Activated naive CD4-positive, alpha-beta T cell treated with anti-CD3 and anti-CD28 coated beads, Interleukin-2, amount 10 ng/mL, durations not matched to agents 5 hours and 36 hours (primary cell): ENCODE measurements around the gene UBXN1. TPM values are rescaled to one million over a fixed set of nuclear protein-coding genes. Genes with fewer than 3 reads are reported as not detected.

Source experiments
- total RNA-seq, 2 experiments: library from RNA; stranded (reverse); gene quantifications; one replicate each; pipeline ENCODE4 v1.2.3, GENCODE V29; 2021

Gene UBXN1, protein sequence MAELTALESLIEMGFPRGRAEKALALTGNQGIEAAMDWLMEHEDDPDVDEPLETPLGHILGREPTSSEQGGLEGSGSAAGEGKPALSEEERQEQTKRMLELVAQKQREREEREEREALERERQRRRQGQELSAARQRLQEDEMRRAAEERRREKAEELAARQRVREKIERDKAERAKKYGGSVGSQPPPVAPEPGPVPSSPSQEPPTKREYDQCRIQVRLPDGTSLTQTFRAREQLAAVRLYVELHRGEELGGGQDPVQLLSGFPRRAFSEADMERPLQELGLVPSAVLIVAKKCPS
- total RNA-seq = 100 to 1,000 TPM; 157 to 162 TPM

DNA sequence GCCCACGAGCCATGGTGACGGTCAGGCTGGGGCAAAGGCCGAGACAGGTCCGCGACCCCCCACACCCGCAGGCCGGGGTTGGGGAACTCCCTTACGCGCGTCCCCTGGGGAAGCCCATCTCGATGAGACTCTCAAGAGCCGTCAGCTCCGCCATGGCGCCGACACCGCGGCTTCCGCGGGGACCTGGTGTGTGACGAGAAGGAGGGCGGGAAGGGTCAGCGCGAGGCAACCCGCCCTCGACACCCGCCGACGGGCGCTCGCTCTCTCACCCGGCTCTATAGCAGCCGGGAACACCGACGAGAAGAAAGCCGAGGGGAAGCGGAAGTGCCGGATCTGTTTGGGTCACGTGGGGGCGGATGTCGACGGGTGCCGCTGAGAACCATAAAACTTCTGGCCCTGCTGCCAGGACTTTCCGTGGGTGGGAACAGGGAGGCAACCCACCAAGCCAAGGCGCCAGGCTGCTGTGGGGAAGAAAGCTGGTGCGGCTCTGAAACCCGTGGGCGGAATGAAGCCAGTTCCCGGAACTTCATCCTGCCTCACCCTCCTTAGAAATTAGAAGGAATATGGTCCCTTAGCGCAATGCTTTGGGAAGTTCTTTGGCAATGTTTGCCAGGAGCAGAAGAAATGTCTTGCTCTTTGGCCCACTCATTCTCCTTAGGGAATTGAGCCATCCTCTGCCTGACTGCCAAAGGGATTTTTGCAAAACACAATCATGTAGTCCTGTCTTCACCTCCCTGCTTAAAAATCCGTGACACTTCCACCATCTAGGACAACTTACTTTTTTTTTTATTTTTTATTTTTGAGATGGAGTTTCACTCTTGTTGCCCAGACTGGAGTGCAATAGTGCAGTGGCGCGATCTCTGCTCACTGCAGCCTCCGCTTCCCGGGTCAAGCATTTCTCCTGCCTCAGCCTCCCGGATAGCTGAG is at the start of gene UBXN1:
TSS of gene UBXN1 (minus strand) at position 304 of the 927 bp plus-strand sequence. CDS start at position 154, 150 bp downstream.

DNA sequence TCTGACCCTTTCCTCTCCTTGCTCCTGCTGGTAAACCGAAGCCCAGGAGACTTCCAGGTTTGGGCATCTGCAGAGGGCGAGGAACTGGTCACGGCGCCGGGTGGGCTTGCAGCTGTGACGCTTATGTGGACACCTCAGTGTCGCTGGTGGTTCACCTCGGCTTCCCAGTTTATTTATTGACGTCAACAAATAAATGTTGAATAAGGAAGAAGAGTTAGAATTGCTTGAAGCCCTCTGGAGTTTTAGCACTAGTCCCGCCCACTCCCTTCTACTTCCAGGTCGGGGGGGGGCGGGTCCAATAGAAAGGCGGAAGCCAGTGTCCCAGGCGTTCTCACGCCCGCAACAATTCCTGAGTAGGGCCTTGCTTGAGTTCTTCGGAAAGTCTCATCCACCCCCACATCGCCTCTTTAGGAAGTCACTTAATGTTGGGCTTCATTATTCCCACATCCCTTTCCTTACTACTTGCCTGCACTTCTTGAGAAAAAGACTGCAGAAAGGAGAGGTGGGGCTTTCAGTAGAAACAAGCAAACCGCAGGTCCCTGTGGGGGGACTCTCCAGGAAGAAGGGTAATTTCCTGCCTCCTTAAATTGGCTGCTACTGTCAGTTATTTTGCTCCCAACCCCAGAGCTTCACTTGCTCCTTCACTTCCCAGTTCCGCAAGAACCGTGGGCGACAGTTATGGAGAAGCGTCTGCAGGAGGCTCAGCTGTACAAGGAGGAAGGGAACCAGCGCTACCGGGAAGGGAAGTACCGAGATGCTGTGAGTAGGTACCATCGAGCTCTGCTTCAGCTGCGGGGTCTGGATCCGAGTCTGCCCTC is 49.5 kb upstream of the UBXN1 start, which contains the start of gene TTC9C:
TSS of gene TTC9C (plus strand) at position 316 of the 818 bp plus-strand sequence. CDS start at position 679, 363 bp downstream.

DNA sequence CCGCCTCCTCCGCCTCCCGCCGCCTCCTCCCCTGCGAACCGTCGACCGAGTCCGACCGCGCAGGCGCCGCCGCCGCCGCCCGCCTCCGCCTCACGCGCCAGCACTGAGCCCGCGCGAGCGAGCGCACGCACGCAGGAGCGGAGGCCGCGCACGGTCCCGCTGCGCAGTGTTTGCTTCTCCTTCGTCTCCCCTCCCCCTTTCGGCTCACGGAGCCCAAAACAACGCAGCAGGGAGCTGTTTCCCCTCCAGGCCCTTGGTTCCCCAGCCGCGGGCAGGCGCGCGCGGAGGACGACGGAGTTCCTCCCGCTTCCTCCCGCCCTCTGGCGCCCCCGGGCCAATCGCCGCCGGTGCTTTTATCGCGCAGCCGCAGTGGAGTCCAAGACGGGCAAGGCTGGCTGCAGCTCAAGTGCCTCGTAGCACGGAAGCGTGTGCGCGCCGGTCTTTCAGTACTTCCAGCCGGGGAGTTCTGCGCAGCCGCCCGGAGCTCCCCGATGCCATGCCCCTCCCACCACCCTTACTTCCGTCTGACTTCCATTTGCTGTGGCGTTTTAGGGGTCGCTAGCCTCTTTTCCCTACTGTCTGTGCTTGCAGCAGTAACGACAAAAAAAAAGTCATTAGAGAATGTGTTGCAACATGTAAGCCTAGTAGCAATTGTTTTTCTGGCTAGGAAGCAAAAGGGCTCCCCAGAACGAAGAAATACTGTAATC is 48.4 kb upstream of the UBXN1 start, which contains the start of gene HNRNPUL2:
TSS of gene HNRNPUL2 (minus strand) at position 293 of the 707 bp plus-strand sequence. CDS start 301 bp downstream, outside the sequence.

DNA sequence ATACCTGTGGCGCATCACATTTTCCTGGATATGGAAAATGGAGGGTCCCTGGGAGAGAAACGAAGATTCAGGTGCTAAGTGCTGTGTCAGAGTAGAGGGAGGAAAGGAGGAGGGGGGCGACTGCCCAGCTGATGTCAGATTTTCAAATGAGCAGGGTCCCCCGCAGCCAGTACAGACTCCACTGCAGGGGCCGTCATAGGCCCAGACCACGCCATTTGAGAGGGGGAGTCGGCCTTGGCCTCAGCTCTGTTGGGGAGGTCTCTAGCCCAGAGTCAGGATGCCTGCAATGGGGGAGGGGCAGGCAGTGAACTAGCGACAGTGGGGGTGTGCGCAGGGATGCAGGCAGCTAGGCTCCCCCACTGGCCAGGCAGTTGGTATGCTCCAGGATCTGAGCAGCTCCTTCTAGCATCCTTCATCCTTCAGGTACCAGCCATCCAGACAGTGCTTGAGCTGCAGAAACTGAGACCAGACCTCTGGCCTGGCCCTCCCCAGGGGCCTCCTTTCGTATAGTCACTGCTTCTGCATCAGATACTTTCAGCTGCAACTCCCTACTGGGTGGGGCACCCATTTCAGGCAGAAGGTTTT is 28.5 kb upstream of the UBXN1 start, which contains the start of the genes BSCL2 and GNG3:
TSS of gene BSCL2 (minus strand) at position 148 of the 585 bp plus-strand sequence. CDS start 229 bp downstream, outside the sequence.
TSS of gene GNG3 (plus strand) at position 400 of the 585 bp plus-strand sequence. CDS start 620 bp downstream, outside the sequence.

DNA sequence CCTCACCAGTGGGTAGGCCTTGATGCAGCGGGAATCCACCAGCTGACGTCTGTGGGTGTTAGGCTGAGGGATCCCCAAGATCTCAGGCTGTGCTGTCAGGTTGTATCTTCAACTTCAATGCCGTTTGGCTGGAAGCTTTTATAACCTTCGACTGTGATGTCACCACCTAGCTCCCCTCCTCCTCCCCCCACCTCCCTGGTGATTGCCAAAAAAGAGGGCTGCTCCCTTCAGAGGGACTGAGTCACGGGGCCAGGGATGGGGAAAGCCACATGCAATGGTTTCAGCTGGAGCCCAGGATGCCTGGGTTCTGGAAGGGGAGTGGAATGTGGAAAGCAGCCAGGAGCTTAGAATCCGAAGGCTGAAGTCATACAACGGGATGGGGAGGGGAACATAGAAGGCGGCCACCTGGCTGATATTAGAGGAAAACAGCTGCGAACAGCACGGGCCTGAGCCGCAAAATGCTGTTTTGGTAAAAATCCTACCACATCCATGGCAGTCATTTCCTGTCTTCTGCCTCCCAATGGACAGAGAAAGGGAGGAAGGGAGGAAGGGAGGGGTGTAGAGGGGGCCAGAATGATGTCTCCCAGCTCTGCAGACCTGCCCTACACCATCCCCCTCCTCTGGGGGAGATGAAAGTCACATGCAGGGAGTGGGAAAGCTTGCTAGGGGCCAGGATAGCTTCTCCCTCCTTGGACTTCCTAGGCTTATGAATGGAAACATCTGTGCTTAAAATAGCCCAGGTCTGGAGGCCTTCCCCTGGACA is 10.7 kb upstream of the UBXN1 start, which contains the start of gene LRRN4CL:
TSS of gene LRRN4CL (minus strand) at position 110 of the 763 bp plus-strand sequence. CDS start 1,022 bp downstream, outside the sequence.

DNA sequence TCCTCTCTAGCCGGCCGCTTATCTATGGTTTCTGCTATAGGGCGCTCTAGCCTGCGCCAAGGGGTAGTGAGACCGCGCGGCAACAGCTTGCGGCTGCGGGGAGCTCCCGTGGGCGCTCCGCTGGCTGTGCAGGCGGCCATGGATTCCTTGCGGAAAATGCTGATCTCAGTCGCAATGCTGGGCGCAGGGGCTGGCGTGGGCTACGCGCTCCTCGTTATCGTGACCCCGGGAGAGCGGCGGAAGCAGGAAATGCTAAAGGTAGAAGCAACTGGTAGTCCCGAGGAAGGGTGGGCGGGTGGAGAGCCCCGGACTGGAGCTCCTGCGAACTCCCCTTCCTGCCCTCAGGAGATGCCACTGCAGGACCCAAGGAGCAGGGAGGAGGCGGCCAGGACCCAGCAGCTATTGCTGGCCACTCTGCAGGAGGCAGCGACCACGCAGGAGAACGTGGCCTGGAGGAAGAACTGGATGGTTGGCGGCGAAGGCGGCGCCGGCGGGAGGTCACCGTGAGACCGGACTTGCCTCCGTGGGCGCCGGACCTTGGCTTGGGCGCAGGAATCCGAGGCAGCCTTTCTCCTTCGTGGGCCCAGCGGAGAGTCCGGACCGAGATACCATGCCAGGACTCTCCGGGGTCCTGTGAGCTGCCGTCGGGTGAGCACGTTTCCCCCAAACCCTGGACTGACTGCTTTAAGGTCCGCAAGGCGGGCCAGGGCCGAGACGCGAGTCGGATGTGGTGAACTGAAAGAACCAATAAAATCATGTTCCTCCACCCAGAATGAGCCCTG is 7.1 kb downstream of the UBXN1 start, which contains the start of the genes LBHD1 and UQCC3:
TSS of gene LBHD1 (minus strand) at position 660 of the 782 bp plus-strand sequence. CDS start 2,236 bp downstream, outside the sequence.
TSS of gene UQCC3 (plus strand) at position 66 of the 782 bp plus-strand sequence. CDS start at position 139, 73 bp downstream.

DNA sequence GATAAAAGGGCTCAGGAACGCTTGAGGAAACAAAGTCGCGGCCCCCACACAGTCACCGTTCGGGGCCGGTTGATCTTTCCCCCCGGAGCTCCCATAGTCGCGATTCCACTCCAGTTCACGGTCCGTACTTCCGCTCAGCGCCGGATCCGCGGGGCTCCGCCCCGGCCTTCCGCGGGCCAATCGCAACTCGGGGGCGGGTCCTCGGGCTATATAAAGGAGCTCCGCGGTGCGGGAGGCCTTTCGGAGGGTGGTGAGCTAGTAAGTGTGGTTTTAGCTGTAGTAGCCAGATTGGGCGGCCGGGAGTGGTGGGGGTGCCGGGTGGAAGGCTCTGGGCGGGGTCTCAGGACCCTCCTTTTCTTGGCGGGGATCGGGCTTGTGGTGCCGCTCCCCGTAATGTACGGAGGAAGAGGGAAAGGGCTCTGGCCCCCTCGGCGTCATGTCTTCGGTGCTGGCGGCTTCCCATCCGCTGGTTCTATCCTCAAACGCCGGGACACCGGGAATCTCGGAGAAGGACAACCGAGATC is 13.7 kb downstream of the UBXN1 start, which contains the start of the genes C11orf98 and CSKMT:
TSS of gene C11orf98 (minus strand) at position 136 of the 524 bp plus-strand sequence. CDS start at position 95, 41 bp downstream.
TSS of gene CSKMT (plus strand) at position 238 of the 524 bp plus-strand sequence. CDS start 568 bp downstream, outside the sequence.

DNA sequence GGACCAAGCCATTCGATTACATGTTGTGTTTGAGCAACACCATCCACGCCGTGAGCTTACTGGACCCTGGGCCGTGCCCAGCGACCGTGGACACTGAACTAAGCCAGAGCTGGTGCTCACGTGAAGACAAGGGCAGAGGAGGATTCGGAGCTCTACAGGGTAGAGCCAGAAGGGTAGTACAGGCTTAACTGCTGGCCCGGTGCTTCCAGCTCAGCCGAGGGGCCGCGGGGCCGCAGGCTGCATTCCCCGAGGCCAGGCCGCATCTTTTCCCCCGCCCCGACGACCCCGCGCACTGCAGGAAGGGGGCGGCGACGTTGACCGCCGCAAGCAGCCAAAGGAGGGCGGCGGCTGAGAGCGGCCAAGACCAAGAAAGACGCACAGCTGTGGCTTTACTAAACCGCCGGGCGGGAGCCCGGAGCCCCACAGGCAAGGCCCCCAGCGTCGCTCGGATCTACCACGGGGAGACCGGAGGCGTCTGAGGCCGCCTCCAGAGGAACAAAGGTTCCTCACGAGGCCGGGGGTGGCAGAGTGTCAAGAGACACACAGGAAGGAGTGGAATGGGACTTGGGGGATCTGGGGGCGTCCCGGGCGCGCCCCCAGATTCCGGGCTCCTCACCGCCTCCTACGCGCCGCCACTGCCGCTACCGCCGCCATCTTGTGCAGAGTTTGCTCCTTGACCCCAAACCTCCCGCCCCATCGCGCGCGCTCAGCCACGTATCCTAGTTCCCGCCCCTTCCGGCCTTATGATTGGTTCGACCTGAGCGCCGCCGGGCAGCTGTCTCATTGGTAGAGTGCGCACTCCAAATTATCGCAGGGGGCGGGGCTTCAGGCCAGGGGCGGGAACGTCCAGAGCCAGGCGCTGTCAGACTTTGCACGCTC is 32.7 kb downstream of the UBXN1 start, which contains the start of gene GANAB:
TSS of gene GANAB (minus strand) at position 668 of the 879 bp plus-strand sequence. CDS start at position 654, 14 bp downstream.

Other genes starting within 250 kb of the UBXN1 start
- 100 to 1,000 TPM in 1 of 2 experiments, 10 to 100 TPM in 1; 96.0 to 111 TPM for gene AHNAK, start 132.3 kb downstream of the UBXN1 start, total RNA-seq
- gene EEF1G, start 105.2 kb downstream of the UBXN1 start, total RNA-seq = 1,000 to 10,000 TPM; 1,877 to 1,888 TPM
- gene TUT1, start 87.5 kb downstream of the UBXN1 start, total RNA-seq = 10 to 100 TPM; 26.2 to 28.2 TPM
- gene MTA2, start 77.2 kb downstream of the UBXN1 start, total RNA-seq = 100 to 1,000 TPM; 208 to 223 TPM
- 100 to 1,000 TPM; 133 to 139 TPM for gene EML3, start 66.3 kb downstream of the UBXN1 start, total RNA-seq
- gene ROM1, start 65.8 kb downstream of the UBXN1 start, total RNA-seq = 1 to 10 TPM; 1.1 to 1.7 TPM
- 10 to 100 TPM; 70.9 to 73.2 TPM for gene B3GAT3, start 57.1 kb downstream of the UBXN1 start, total RNA-seq
- gene GANAB, start 32.5 kb downstream of the UBXN1 start, total RNA-seq = 100 to 1,000 TPM; 297 to 300 TPM
- 10 to 100 TPM; 31.4 to 32.4 TPM for gene INTS5, start 25.8 kb downstream of the UBXN1 start, total RNA-seq
- gene C11orf98, start 13.9 kb downstream of the UBXN1 start, total RNA-seq = 10 to 100 TPM; 83.3 to 83.8 TPM
- gene CSKMT, start 13.8 kb downstream of the UBXN1 start, total RNA-seq = 10 to 100 TPM; 12.8 to 14.2 TPM
- gene UQCC3, start 7.4 kb downstream of the UBXN1 start, total RNA-seq = 1 to 10 TPM; 6.2 to 8.1 TPM
- 10 to 100 TPM; 26.5 to 28.9 TPM for gene LBHD1, start 6.8 kb downstream of the UBXN1 start, total RNA-seq
- gene LRRN4CL, start 10.5 kb upstream of the UBXN1 start, total RNA-seq = under 1 TPM; 0.14 to 0.35 TPM
- gene BSCL2, start 28.4 kb upstream of the UBXN1 start, total RNA-seq = 10 to 100 TPM; 26.6 to 33.7 TPM
- gene GNG3, start 28.6 kb upstream of the UBXN1 start, total RNA-seq = not detected
- gene HNRNPUL2, start 48.4 kb upstream of the UBXN1 start, total RNA-seq = 10 to 100 TPM; 60.2 to 63.0 TPM
- 10 to 100 TPM; 42.4 to 43.6 TPM for gene TTC9C, start 49.4 kb upstream of the UBXN1 start, total RNA-seq
- gene ZBTB3, start 75.1 kb upstream of the UBXN1 start, total RNA-seq = 10 to 100 TPM; 14.8 to 17.8 TPM
- 10 to 100 TPM; 84.5 to 93.5 TPM for gene POLR2G, start 82.5 kb upstream of the UBXN1 start, total RNA-seq
- gene TAF6L, start 92.3 kb upstream of the UBXN1 start, total RNA-seq = 10 to 100 TPM; 21.3 to 22.1 TPM
- 10 to 100 TPM; 45.4 to 45.5 TPM for gene TMEM179B, start 108.3 kb upstream of the UBXN1 start, total RNA-seq
- gene TMEM223, start 112.9 kb upstream of the UBXN1 start, total RNA-seq = 10 to 100 TPM; 19.1 to 21.5 TPM
- gene NXF1, start 126.4 kb upstream of the UBXN1 start, total RNA-seq = 100 to 1,000 TPM; 101 to 104 TPM
- gene STX5, start 153.0 kb upstream of the UBXN1 start, total RNA-seq = 10 to 100 TPM; 43.5 to 43.8 TPM
- gene TEX54, start 153.8 kb upstream of the UBXN1 start, total RNA-seq = not detected
- gene WDR74, start 160.5 kb upstream of the UBXN1 start, total RNA-seq = 10 to 100 TPM; 64.7 to 71.4 TPM
- 100 to 1,000 TPM; 150 to 157 TPM for gene SLC3A2, start 201.8 kb upstream of the UBXN1 start, total RNA-seq
- not detected for gene CHRM1, start 242.3 kb upstream of the UBXN1 start, total RNA-seq